ENCODE measurements around the gene TUBB.

TUBB gene

GRCh38 chr6:30719791-30720737 is at the start of gene TUBB:
Gene TUBB, plus strand, starts transcription at chr6:30720352. Its CDS starts 155 bp downstream, at chr6:30720507.
- DNase-seq, result peak; percentile 93 to 94

GRCh38 chr6:30670760-30671527 is 49.2 kb upstream of the TUBB start:
- DNase-seq, result no peak

GRCh38 chr6:30672445-30673253 is 47.5 kb upstream of the TUBB start, which contains the start of gene DHX16:
Gene DHX16, minus strand, starts transcription at chr6:30673006. Its CDS starts 165 bp downstream, at chr6:30672841.
- DNase-seq, result peak; percentile 86 to 93

GRCh38 chr6:30676660-30677285 is 43.4 kb upstream of the TUBB start:
- DNase-seq, result no peak

DNA sequence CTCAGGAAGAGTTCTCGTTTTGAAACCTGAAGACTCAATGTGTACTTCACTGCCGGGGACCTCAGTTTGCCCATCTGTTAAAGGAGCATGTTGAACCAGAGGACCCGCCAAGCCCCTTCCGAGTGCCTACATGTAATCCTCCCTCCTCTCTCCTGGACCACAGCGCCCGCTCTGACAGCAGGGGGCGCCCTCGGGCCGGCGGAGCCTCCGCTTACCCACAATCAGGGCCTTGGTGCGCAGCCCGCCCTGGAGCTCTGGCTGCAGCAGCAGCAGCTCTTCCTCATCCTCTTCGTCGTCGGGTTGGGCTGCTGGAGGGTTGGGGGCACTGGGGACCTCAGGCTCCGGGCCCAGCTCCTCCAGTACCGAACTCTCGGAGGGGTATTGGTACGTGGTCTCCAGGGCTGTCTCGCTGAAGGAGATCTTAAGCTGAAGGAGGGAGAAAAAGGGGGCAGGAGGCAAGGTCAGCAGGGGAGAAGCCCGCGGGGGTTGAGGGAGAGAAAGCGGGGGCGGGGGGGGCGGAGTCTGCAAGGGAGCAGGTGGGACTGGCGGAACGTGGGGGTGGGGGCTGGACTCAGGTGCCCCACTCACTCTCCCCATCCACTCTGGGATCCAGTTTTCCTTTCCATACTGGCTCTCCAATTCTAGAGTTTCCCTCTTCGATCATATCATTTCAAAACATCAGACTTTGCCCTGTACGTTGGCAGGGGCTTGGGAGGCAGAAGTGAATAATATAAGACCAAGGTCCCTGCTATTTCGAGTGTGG is 41.0 kb upstream of the TUBB start:
- peak; percentile 94 to 96 for DNase-seq

GRCh38 chr6:30679765-30680535 is 40.2 kb upstream of the TUBB start:
- DNase-seq, result no peak

GRCh38 chr6:30681766-30682142 is 38.4 kb upstream of the TUBB start:
- DNase-seq, result no peak

GRCh38 chr6:30682143-30683117 is 37.7 kb upstream of the TUBB start:
- peak; percentile 70 to 71 for DNase-seq

GRCh38 chr6:30683183-30683979 is 36.8 kb upstream of the TUBB start:
- no peak for DNase-seq

GRCh38 chr6:30683980-30684338 is 36.2 kb upstream of the TUBB start:
- no peak for DNase-seq

DNA sequence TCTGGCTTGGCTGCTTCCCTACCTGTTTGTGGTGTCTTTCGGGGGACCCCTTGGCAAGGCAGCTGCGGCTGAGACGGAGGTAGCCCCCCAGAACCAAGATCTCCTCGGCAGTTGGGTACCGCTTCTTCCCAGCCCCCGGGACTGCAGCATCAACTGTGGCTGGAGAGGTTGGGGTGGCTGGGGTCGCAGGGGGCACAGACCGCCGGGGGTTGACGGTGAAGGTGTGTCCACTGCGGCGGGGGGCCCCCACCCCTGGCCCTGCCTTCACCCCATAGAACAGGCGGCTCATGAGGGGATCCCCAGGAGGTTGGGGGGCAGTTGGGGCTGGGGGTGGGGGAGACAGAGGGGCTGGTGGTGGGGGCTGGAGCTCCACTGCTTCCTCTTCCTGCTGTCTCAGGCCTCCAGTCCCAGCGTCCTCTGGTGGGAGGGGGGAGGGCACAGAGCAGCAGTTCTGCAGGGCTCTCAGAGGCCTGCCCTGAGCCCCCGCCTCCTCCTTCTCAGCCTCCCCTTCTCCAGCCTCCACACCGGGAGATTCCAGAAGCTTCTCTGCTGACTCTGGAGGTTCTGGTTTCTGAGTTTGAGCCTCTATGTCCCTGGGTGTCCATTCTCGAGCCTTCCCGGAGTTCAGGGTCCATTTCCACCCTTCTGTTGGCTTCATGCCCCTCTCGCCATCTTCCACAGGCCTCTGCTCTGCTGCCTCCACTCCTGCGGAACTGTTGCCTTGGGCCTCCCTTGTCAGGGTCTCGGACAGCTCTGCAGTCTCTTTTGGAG is 35.6 kb upstream of the TUBB start:
- no peak for DNase-seq

DNA sequence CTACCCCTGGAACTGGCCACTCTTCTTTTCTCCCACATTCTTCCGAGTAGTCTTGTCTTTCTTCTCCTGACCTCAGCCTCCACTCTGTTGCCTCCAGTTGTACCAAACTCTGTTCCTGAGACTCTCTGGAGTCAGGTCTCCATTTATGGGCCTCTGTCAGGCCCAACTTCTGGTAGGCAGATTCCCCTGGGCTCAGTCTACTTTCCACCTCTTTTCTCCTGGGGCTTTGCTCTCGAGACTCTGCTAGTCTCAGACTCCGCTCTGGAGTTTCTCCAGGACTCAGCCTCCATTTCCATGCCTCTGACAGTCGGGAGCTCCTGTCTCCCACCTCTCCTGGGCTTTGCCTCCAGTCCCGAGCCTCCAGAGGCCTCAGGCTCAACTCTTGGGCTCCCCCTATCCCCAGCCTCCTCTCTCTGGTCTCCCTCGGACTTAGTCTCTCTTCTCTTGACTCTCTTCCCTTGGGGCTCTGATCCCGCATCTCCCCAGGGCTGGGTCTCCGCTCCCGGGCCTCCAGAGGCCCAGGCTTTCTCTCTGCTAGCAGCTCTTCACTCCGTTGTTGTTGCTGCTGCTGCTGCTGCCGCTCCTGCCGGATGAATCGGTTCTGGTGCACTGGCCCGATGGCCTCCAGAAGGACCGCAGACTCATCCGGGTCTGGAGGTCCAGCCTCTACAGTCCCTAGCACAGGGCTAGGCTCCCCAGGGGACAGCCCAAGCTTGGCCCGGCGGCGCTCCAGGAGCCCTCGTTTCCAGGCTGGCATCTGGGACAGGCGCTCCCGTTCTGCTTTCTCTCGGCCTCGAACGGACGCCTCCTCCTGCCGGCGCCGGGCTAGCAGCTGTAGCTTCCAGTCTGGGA is 34.8 kb upstream of the TUBB start:
- DNase-seq, result no peak

DNA sequence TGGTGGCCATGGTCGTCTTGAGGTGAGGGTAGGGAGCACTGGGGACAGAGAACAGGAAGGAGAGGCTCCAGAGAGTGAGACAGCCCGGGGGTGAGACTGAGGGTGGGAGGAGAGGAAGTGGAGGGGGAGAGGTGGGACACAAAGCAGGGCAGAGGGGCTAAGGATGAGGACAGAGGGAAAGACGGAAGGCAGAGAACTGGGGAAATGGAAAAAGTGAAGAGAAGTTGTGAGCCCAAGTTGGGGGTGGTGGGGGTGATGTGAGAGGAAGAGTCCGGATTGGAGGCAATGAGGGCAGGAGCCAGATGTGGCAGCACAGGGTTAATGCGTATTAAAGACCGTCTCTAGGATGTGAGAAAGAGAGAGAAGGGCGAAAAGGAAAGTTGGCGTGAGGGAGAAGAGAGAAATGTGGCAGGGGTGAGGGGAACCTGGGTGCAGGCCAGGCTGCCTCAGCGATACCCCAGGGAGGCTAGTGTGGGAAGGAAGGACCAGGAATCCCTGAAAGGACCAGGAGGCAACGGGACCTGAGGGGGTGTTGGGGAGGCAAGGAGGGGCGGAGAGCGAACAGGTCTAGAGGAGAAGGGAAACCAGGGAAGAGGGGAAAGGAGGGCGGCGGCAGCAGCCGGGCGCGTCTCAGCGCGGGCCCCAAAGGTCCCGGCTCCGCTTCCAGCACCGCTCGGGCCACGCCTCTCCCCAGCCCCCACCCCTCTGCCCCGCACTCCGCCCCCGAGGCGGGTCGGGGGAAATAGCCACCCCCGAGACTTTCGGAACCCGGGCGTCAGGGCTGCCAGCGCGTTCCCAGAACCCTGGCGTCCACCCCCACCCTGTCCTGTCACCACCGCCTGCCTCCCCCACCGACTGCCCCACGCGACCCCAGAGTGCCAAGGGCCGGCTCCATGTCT is 33.9 kb upstream of the TUBB start, which contains the start of gene PPP1R18:
Gene PPP1R18, minus strand, starts transcription at position 637 of the 899 bp plus-strand sequence. Its CDS starts 627 bp downstream, at position 10.
- DNase-seq, result peak; percentile 78 to 82

DNA sequence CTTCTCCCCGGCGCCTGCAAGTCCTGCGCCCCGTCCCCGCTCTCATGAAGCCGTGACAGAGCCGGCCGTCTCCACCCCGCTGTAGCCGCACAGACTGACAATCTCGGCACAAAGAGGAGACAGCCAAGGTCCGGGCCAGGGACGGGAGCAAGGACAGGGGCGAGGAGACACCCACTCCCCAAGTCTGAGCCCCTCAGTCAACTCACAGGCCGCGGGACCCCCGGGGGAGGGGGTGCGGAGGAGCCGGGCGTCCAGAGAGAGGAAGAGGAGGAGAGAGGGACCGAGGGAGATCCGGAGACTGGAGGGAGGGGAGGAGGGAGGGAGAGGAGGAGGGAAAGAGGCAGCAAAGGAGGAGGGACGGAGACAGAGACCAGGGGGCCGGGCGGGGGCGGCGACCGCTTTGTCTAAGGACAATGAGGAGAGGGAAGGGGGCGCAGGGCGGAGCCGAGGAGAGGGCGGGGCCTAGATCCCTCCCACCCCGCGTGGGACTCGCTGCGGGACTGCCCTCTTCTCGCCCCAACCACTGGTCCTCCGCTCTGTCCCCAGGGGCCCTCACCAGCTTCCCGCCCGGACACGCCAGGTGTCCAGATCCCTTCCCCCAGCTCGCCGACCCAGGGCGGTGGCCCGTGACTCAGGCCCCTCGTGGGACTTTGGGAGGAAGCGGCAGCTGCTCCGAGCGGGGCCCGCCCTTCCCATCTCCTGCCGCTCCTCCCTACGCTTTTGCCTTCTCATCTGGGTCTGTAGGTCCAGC is 33.1 kb upstream of the TUBB start:
- DNase-seq, result peak; percentile 78

All from stimulated activated CD4-positive, alpha-beta T cell treated with anti-CD3 and anti-CD28 coated beads, Interleukin-2, amount 100 ng/mL, for 48 hours (primary cell).